HEK293T (cell line): ENCODE results near the gene INO80E.

Source experiments
- BHLHE40 ChIP-seq: fragments of 450-650 bp; IDR thresholded peaks from 2 replicates; pipeline ENCODE4 v1.6.1; 2016; ENCODE audit warnings: mild to moderate bottlenecking, moderate library complexity, borderline replicate concordance
- CTBP1 ChIP-seq: fragments of 450-650 bp; IDR thresholded peaks from 2 replicates; pipeline ENCODE4 v1.6.1; 2016; ENCODE audit warnings: borderline replicate concordance
- ELF4 ChIP-seq: fragments of 450-650 bp; IDR thresholded peaks from 2 replicates; pipeline ENCODE4 v1.6.1; 2017; ENCODE audit warnings: antibody characterized with exemption
- FOXK2 ChIP-seq: fragments of 450-650 bp; IDR thresholded peaks from 2 replicates; pipeline ENCODE4 v1.6.1; 2016; ENCODE audit warnings: mild to moderate bottlenecking
- FOXM1 ChIP-seq: fragments of 450-650 bp; IDR thresholded peaks from 2 replicates; pipeline ENCODE4 v1.6.1; 2017; ENCODE audit warnings: mild to moderate bottlenecking, borderline replicate concordance
- NFRKB ChIP-seq: fragments of 450-650 bp; IDR thresholded peaks from 2 replicates; pipeline ENCODE4 v1.6.1; 2016; ENCODE audit warnings: mild to moderate bottlenecking, moderate library complexity
- PKNOX1 ChIP-seq: fragments of 450-650 bp; IDR thresholded peaks from 2 replicates; pipeline ENCODE4 v1.6.1; 2016
- SUZ12 ChIP-seq: fragments of 450-650 bp; IDR thresholded peaks from 2 replicates; pipeline ENCODE4 v1.6.1; 2016; ENCODE audit warnings: mild to moderate bottlenecking
- ZNF384 ChIP-seq: fragments of 450-650 bp; IDR thresholded peaks from 2 replicates; pipeline ENCODE4 v1.6.1; 2016

DNA sequence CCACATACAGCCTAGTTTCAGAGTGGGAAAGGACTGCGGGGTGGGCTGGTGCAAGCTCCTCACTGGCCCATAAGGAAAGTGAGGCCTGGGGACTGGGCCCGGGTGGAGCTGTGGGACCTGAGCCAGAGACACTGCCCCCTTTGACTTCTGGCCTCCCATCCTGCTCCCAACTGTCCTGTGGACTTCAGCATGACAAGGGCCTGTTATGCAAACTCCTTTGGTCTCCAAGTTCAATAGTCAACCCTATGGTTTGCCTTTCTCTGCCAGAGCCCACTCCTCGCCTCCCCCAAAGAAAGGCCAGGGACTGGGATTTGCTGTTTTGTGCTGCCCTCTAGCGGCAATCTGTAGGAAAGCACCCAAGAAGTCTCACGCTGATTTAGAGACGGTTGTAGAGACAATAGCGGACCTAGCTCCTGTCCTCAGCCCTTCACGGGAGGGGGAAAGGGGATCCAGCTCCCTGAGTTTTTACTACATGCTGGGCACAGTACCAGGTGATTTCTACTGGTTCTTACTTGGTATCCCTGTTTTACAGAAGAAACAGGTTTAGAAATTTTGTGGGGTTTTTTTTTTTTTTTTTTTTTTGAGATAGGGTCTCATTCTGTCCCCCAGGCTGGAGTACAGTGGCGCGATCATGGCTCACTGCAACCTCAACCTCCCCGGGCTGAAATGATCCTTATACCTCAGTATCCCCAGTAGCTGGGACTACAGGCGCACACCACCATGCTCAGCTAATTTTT is 36.2 kb downstream of the INO80E start:
- TF ChIP-seq BHLHE40 (no peak), SUZ12 (no peak), NFRKB (no peak), CTBP1 (no peak), ZNF384 (no peak), FOXM1 (no peak), ELF4 (no peak), FOXK2 (no peak), PKNOX1 (no peak)
